Activated CD8-positive, alpha-beta memory T cell treated with anti-CD3 and anti-CD28 coated beads, Interleukin-2, amount 50 U/mL, for 1 hour (primary cell): ENCODE results near the gene DYRK1A.
"Not testable (repeated sequence)": the region's sequence is repeated elsewhere in the genome, so short reads cannot be mapped to it uniquely, and the experiment has no call there.

Experiments used
- DNase-seq: peaks from one replicate; pipeline ENCODE4 v3.0.0-alpha.2; 2020; ENCODE audit errors: extremely low read depth

Gene DYRK1A

DNA sequence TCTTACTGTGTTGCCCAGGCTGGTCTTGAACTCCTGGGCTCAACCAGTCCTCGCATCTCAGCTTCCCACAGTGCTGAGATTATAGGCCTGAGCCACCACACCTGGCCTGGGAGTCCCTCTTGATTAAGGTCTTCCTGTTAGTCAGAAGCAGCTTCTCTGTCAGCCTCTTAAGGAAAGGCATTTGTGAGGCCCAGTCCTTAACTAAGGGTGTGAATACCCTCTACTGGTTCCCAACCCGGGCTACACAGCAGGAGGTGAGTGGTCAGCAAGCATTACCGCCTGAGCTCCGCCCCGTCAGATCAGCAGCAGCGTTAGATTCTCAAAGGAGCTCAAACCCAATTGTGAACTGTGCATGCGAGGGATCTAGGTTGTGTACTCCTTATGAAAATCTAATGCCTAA, 117.2 kb downstream of the DYRK1A start:
- no peak for DNase-seq

GRCh38 chr21:37484535-37485474, 118.2 kb downstream of the DYRK1A start:
- DNase-seq, result no peak

DNA sequence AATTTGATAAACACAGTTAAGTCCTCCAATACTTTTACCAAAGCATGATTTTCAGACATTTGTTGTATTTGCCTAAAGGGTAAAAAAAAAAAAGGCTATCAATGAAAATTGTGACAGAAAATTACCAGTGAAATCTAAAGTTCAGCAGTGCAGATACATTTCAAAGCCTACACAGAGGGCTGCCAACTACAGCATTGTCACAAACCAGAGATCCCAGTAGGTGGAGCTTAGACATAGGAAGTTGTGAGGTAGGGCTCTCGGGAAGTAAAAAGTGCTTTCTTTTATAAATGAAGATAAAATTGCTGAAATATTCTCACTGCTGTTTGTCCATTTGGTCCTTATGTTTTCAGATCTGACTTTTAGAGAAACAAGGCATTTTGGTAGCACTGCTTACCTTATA, 123.0 kb downstream of the DYRK1A start:
- DNase-seq, result no peak

DNA sequence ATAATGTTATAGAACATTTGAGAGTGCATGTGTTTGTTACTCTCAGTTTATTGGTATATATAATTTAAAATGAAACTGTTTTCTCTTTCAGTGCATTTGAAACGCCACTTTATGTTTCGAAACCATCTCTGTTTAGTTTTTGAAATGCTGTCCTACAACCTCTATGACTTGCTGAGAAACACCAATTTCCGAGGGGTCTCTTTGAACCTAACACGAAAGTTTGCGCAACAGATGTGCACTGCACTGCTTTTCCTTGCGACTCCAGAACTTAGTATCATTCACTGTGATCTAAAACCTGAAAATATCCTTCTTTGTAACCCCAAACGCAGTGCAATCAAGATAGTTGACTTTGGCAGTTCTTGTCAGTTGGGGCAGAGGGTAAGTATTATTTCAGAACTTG, 123.5 kb downstream of the DYRK1A start:
- DNase-seq, result no peak

DNA sequence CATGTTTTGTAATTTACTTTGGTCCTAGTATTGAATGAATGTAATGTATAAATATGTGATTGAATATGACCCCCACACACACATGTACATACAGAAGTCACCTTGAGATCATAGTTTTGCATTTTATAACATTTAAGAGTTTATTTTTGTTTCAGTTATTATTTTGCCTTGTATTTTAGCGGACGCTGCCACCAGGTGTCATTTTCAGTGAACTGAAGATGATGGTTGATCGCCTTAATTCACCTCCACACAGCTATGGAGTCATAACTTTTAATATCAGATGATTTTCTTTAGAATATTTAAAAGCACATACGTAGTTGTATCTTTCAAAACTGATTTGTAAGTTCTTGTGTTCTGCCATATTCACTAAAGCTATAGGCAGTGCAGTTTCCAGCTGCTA, 130.4 kb downstream of the DYRK1A start:
- DNase-seq, result no peak

- DNase-seq, result no peak
Measured at GRCh38 chr21:37498664-37499063, 132.1 kb downstream of the DYRK1A start.

DNA sequence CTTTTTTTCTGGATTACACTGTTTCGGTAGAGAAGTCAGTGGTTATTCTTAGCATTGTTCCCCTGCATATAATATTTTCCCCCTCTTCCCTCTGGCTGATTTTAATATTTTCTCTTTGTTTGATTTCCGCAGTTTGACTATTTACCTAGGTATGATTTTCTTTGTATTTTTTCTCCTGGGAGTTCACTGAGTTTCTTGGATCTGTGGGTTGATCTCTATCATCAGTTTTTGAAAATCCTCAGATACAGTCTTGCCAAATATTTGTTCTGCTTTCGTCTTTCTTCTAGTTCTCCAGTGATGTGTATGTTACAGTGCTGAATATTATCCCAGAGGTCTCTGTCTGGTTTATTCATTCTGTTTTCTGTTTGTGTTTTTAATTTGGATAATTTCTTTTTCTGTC, 136.4 kb downstream of the DYRK1A start:
- no peak for DNase-seq

DNA sequence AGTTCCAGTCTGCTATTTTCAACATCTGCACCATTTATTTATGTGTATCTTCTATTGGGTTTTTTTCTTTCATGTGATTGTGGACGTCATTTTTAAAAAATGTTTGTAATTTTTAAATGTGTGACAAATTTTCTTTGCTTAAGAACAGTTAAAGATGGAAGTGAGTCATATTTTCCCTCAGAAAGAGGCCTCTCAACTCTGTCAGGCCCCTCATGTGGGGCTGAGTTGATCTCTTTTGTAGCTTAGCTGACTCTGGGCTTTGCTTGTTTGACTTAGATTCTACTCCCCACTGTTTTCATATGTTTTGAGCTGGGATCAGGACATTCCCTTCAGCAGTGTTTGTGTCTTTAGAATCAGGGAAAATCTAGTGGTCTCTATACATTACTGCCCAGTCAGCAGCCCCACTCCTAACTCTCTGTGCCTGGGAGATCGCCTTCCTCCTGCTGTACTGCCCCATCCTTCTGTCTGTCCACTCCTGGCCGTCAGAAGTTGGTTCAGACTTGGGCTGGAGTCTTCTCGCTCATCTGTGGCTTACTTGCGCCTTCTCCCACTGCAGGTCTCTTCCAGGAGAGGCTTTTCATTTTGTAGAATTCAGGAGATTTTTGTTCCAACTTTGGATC, 137.4 kb downstream of the DYRK1A start:
- DNase-seq, result no peak

- no peak for DNase-seq
Measured at GRCh38 chr21:37505963-37506362, 139.4 kb downstream of the DYRK1A start.

DNA sequence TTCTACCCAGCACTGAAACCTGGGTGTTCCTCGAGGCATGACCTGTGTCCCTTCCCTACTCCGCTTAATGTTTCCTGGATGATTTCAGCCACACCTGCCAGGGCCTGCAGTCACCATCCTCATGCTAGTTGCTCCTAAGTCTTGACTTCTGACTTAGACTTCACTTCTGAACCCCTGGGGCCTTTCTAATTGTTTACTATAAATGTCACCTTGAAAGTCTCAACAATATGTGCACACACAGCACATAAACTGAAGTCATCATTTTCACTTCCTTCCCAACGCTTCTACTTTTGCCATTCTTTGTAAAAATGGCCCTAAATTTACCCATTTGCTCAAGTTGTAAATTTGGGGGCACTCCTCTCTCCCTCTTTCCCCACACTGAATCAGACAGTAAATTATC, 141.1 kb downstream of the DYRK1A start:
- DNase-seq, result no peak

DNA sequence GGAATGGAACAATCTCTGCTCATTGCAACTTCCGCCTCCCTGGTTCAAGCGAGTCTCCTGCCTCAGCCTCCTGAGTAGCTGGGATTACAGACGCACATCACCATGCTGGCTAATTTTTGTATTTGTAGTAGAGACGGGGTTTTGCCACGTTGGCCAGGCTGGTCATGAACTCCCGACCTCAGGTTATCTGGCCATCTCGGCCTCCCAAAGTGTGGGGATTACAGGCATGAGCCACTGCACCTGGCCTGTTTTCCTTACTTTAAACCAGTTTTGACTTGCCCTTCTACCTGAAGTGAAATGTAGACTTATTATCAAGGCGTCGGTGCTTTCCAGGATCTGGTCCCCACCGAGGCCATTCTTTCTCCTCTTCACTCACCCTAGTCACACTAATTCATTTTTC, 141.8 kb downstream of the DYRK1A start:
- DNase-seq, result no peak

GRCh38 chr21:37509802-37510393, 143.3 kb downstream of the DYRK1A start:
- no peak for DNase-seq

GRCh38 chr21:37511848-37512247, 145.3 kb downstream of the DYRK1A start:
- no peak for DNase-seq

GRCh38 chr21:37513383-37513782, 146.8 kb downstream of the DYRK1A start:
- no peak for DNase-seq

DNA sequence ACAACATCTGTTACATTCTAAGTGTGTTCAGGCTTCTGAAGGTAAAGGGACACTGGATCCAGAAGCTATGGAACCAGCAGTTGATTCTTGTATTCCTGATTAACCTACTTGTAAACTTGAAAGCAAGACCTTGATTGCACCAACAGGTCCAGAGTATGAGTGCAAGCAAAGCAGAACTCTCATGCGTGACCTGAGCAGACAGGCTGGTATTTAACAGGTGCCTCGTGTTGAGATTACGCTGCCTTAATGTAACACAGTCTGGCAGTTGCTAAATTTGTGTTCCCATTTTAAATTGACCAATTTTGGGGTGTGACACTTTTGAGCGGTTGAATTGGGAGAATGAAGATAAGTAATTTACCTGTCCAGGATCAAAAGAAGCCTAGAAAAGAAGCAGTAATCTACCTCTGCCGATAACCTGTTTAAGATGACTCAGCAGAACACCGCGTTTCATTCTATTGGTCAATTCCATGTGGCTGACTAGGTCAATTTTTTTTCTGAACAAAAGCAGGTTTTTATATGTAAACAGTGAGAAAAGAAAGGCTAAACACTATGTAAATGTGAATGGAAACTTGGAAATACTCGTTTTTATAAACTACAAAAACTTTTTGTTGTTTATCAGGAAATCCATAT, 147.6 kb downstream of the DYRK1A start:
- no peak for DNase-seq

GRCh38 chr21:37516998-37517397, 150.4 kb downstream of the DYRK1A start:
- no peak for DNase-seq

GRCh38 chr21:37520801-37521200, 154.2 kb downstream of the DYRK1A start:
- no peak for DNase-seq

GRCh38 chr21:37521658-37522057, 155.1 kb downstream of the DYRK1A start:
- DNase-seq, result no peak

DNA sequence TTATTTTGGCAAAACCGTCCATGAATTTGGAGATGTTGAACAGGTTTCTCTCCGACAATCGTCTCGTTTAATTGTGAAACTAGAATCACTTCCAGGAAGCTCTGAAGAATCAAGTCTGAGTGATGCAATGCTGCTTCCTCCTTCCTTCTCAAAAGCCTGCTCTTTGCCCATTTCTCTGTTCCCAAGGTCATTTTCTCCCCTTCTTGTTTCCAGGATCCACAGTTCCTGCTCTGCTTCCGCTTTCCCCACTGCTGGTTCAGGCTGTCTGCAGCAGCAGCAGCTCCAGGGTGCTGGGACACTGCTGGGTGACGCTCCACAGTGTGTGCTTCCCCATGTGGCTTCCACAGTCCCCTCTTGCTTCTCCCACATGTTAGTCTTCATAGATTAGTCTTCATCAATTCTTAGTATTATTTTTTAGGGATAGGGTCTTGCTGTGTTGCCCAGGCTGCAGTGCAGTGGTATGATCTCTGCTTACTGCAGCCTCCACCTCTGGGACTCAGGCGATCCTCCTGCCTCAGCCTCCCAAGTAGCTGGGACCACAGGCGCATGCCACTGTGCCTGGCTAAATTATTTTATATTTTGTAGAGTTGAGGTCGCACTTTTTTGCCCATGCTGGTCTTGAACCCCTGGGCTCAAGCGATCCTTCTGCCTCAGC, 156.2 kb downstream of the DYRK1A start:
- DNase-seq, result no peak

- DNase-seq, result not testable (repeated sequence)
Measured at GRCh38 chr21:37524944-37525343, 158.4 kb downstream of the DYRK1A start.

DNA sequence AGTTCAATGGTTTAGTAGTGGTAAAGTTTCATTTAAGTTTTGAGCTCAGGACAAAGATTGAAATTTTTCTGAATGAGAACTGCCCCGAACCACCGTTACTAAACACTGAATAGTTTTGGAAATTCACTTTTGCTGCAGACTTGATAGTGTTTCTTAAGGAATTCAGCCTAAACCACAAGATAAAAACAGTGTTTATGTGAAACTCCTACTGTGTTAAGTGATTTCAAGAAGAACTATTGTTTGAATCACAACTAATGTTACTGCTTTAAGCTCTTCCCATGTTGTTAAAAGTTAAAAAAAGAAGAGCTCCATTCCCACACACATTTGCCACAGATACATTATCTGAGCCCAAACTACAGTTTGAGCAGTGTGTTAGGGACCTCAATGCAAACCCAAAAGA, 159.2 kb downstream of the DYRK1A start:
- DNase-seq, result no peak

GRCh38 chr21:37527103-37527502, 160.5 kb downstream of the DYRK1A start:
- DNase-seq, result no peak
